OCI-LY7 (cell line): ENCODE results near the gene RXRG. TPM values are rescaled to one million over a fixed set of nuclear protein-coding genes. Genes with fewer than 3 reads are reported as not detected.

ENCODE experiments used
- BruUV-seq: library from RNA; stranded (reverse); fragments of 400-500 nt; replicated peaks from 2 replicates; lab custom pipeline; 2021; lab: Mats Ljungman, UMichigan
- CTCF ChIA-PET: fragments of 300-600 bp; sonication (Branson Sonifier 250); formaldehyde crosslinking; loops from one replicate; lab custom pipeline; 2022; ENCODE audit warnings: antibody characterized with exemption; ENCODE audit not compliant: unreplicated experiment; lab: Charles Lee
- POLR2A ChIA-PET: fragments of 300-600 bp; sonication (Branson Sonifier 250); formaldehyde crosslinking; loops from one replicate; lab custom pipeline; 2022; ENCODE audit warnings: antibody characterized with exemption; lab: Charles Lee
- DNase-seq: peaks from one replicate; pipeline ENCODE4 v3.0.0-alpha.2; 2015; ENCODE audit warnings: low spot score
- H2AFZ ChIP-seq: fragments of 200-600 bp; sonication (generic), shearing (Covaris generic); 2 replicates; pipeline ENCODE4 v1.6.1; 2014; ENCODE audit warnings: mild to moderate bottlenecking, antibody characterized with exemption, low read length, moderate library complexity
- H3K27ac ChIP-seq: fragments of 200-600 bp; sonication (generic); 2 replicates; pipeline ENCODE4 v1.5.1; 2014; ENCODE audit warnings: mixed run types, low read depth, mild to moderate bottlenecking, moderate library complexity, low read length, inconsistent platforms; ENCODE audit not compliant: poor library complexity, severe bottlenecking
- H3K36me3 ChIP-seq: fragments of 200-600 bp; sonication (generic); 2 replicates; pipeline ENCODE4 v1.6.1; 2014; ENCODE audit warnings: mild to moderate bottlenecking, antibody characterized with exemption, low read length, moderate library complexity, mixed read lengths; ENCODE audit not compliant: insufficient read depth
- H3K4me1 ChIP-seq: fragments of 200-600 bp; sonication (generic); 2 replicates; pipeline ENCODE4 v1.5.1; 2014; ENCODE audit warnings: mild to moderate bottlenecking, low read length; ENCODE audit not compliant: insufficient read depth, poor library complexity, severe bottlenecking
- H3K4me2 ChIP-seq: fragments of 200-600 bp; sonication (generic); 2 replicates; pipeline ENCODE4 v1.6.1; 2014; ENCODE audit warnings: mild to moderate bottlenecking, low read length
- H3K4me3 ChIP-seq: fragments of 200-600 bp; sonication (generic); 2 replicates; pipeline ENCODE4 v1.5.1; 2014; ENCODE audit warnings: mild to moderate bottlenecking, low read depth, low read length; ENCODE audit not compliant: poor library complexity, severe bottlenecking
- H3K79me2 ChIP-seq: fragments of 200-600 bp; sonication (generic); 2 replicates; pipeline ENCODE4 v1.6.1; 2016; ENCODE audit warnings: low read depth, mild to moderate bottlenecking, low read length, moderate library complexity, mixed read lengths; ENCODE audit not compliant: insufficient read depth
- H3K9me2 ChIP-seq: fragments of 200-600 bp; sonication (generic); 2 replicates; pipeline ENCODE4 v1.6.1; 2016; ENCODE audit warnings: mild to moderate bottlenecking, low read length, mixed read lengths; ENCODE audit not compliant: insufficient read depth
- H3K9me3 ChIP-seq: fragments of 200-600 bp; sonication (generic); 2 replicates; pipeline ENCODE4 v1.6.1; 2014; ENCODE audit warnings: mild to moderate bottlenecking, mixed run types, low read length, mixed read lengths
- H4K20me1 ChIP-seq: fragments of 200-600 bp; sonication (generic); 2 replicates; pipeline ENCODE4 v1.6.1; 2014; ENCODE audit warnings: mild to moderate bottlenecking, antibody characterized with exemption, low read length, moderate library complexity, mixed read lengths; ENCODE audit not compliant: insufficient read depth
- CTCF ChIP-seq: fragments of 200-600 bp; sonication (generic); conservative IDR thresholded peaks from 2 replicates; pipeline ENCODE4 v1.5.1; 2014; ENCODE audit warnings: mild to moderate bottlenecking, antibody characterized with exemption, low read length, moderate library complexity, mixed read lengths
- EZH2phosphoT487 ChIP-seq: fragments of 200-600 bp; sonication (generic); IDR thresholded peaks from 2 replicates; pipeline ENCODE4 v1.6.1; 2018; ENCODE audit warnings: low read depth, borderline replicate concordance, mild to moderate bottlenecking, mixed run types, antibody characterized with exemption, low read length, moderate library complexity, mixed read lengths
- intact Hi-C: fragments of 100-400 bp; cut with micrococcal nuclease; formaldehyde crosslinking; loops from one replicate; pipeline ENCODE4 v1.10.0; 2022; ENCODE audit not compliant: unreplicated experiment
- total RNA-seq, 2 experiments: library from RNA; depleted of rRNA in 1 of 2; stranded (reverse); fragments of >200 nt in 1 of 2; shearing (Covaris generic) in 1 of 2; gene quantifications; 2 replicates each; pipeline ENCODE4 v1.2.3, GENCODE V29; 2014 to 2022

Gene RXRG
- total RNA-seq, 2 experiments from 2014 or later: not detected

DNA sequence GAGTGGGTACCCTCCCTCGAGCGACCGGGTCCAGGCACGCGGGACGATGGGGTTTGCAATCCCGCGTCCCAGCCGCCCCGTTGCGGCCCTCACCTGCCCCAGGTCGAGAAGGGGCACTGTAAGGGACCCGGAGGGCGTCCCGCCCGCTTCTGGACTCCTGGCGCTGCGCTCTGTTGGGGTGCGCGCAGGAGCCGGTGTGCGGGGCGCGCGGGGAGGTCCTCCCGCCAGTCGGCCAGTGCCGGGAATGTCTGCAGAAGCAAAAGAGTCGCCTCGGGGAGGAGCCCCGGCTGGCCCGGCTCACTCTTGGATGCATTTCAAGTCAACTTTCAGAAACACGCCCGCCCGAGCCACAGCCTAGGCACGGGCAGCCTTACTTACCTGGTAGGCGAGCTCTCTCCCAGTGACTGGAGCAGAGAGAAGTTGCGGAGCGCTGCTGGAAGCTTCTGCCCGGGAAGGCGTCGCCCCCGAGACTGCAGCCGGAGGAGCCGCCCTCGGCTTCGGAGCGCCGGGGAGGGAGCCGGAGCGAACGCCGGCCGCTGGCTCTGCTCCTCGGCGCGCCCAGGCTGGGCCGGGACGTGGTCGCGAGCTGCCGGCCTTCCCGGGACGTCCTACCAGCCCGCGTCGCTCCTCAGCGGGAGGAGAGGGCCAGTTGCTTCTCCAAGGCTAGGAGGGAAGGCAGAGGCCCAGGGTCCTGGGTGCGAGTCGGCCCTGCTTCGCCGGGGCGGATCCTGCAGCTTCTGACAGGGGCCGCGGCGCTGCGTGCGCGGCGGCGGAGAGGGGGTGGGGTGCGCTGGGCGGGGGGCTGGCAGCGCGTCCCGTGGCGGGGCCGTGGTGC lies 88.7 kb downstream of the RXRG start, which contains the start of gene LMX1A:
Gene LMX1A (minus strand): TSS at position 739 of the 835 bp plus-strand sequence. CDS start 1,156 bp downstream, outside the sequence.
- H3K79me2 ChIP-seq: no peaks in the 10 kb centered on the region
- intact Hi-C loops: no loop called here
- H3K27ac ChIP-seq: no peak within 1 kb of the TSS
- H3K4me1 ChIP-seq: no peaks in the 10 kb centered on the region
- no peaks in the 10 kb centered on the region for H3K36me3 ChIP-seq
- TF ChIP-seq EZH2phosphoT487 (no peak), CTCF (no peak)
- no peak within 1 kb of the TSS for H3K4me3 ChIP-seq
- ChIA-PET POLR2A (no interaction called here), CTCF (no interaction called here)
- H3K9me2 ChIP-seq: no peaks in the 10 kb centered on the region
- H4K20me1 ChIP-seq: no peaks in the 10 kb centered on the region
- H3K4me2 ChIP-seq: no peak within 1 kb of the TSS
- H3K9me3 ChIP-seq: no peaks in the 10 kb centered on the region
- H2AFZ ChIP-seq: no peak within 1 kb of the TSS
- BruUV-seq: no TSS peak
- no peak for DNase-seq

DNA sequence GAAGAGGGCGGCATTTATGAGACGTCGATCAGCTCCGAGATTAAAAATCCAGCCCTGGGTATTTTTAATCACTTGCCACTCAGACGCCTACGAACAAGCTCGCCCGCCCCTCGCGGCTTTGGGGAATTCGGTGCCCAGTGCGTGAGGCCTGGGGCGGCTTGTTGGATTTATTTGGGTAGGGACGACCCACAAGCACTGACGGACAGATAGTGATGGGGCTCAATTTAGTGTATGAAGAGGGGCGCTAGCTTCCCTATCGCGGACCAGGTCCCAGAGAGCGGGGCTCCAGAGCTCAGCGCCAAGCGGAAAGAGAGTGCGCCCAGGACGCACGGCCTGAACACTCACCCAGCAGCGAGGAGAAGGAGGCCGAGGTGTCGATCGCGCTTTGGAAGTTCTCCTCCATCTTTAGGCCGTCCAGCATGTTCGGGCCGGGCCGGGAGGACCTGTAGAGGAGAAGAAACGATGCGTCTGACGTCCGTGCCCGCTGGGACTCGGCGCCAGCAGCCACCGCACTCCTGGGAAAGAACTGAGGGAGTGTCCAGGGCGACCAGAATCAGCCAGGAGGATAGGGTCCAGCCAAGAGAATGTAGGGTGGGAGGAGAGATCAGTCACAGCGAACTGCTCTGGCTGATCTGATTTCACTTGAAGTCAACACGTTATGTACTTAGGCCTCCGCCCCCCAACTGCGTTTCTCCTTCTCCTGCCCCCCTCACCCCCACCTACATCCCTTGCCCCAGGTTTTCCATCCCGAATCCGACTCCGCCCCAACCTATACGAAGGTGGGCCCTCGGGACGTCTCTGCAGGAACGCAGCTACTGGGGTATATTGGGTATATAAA lies 89.6 kb downstream of the RXRG start:
- Histone ChIP-seq H3K27ac (no peak overlapping the region), H3K4me1 (no peaks in the 10 kb centered on the region), H3K9me3 (no peaks in the 10 kb centered on the region), H3K9me2 (no peaks in the 10 kb centered on the region), H3K36me3 (no peaks in the 10 kb centered on the region), H3K79me2 (no peaks in the 10 kb centered on the region), H3K4me3 (no peak overlapping the region), H4K20me1 (no peaks in the 10 kb centered on the region), H2AFZ (no peak overlapping the region), H3K4me2 (no peak overlapping the region)
- TF ChIP-seq CTCF (no peak), EZH2phosphoT487 (no peak)
- BruUV-seq: no TSS peak
- ChIA-PET CTCF (no interaction called here), POLR2A (no interaction called here)
- intact Hi-C loops: no loop called here
- DNase-seq: no peak
